GM12872 (cell line): ENCODE data around the gene LYSMD1.

ENCODE experiments used
- CTCF ChIP-seq: IDR thresholded peaks from 3 replicates; pipeline ENCODE4 v1.5.1; 2011; ENCODE audit warnings: low read depth, mild to moderate bottlenecking, low read length, moderate library complexity; ENCODE audit not compliant: insufficient read depth

The LYSMD1 gene

GRCh38 chr1:151165738-151166504 is at the start of gene LYSMD1, which contains the start of gene SCNM1:
LYSMD1 (minus strand) TSS chr1:151165902; CDS start chr1:151165258, 644 bp downstream.
SCNM1 (plus strand) TSS chr1:151166144; CDS start chr1:151166153, 9 bp downstream.
- no peak for TF ChIP-seq CTCF

- no peak for TF ChIP-seq CTCF
These were observed 47.9 kb upstream of the LYSMD1 start for GRCh38 chr1:151213560-151213959.

- no peak for TF ChIP-seq CTCF
These were observed 46.4 kb upstream of the LYSMD1 start for GRCh38 chr1:151211972-151212705.

- TF ChIP-seq CTCF: no peak
These were observed 45.1 kb upstream of the LYSMD1 start for GRCh38 chr1:151210830-151211229.

GRCh38 chr1:151199873-151200581 is 34.3 kb upstream of the LYSMD1 start:
- TF ChIP-seq CTCF: no peak

- no peak for TF ChIP-seq CTCF
These were observed 32.8 kb upstream of the LYSMD1 start, which contains the start of gene PIP5K1A for GRCh38 chr1:151198254-151199127. PIP5K1A (plus strand) TSS chr1:151198552; CDS start chr1:151198997, 445 bp downstream.

- TF ChIP-seq CTCF: no peak
These were observed 32.2 kb upstream of the LYSMD1 start for GRCh38 chr1:151197863-151198253.
